Activated CD4-positive, alpha-beta T cell treated with anti-CD3 and anti-CD28 coated beads, Interleukin-2, amount 10 ng/mL, durations not matched to agents 7 days and 5 days (primary cell): ENCODE results near the gene ERCC3. TPM values are rescaled to one million over a fixed set of nuclear protein-coding genes. Genes with fewer than 3 reads are reported as not detected.
"Not testable (repeated sequence)": the region's sequence is repeated elsewhere in the genome, so short reads cannot be mapped to it uniquely, and the experiment has no call there.

Experiments used
- CTCF ChIA-PET: fragments of 350-600 bp; sonication (Branson Sonifier 250); formaldehyde crosslinking; loops from one replicate; lab custom pipeline; 2021; ENCODE audit warnings: antibody characterized with exemption; lab: Charles Lee
- POLR2A ChIA-PET: fragments of 350-600 bp; sonication (Branson Sonifier 250); formaldehyde crosslinking; loops from one replicate; lab custom pipeline; 2021; ENCODE audit warnings: antibody characterized with exemption; lab: Charles Lee
- DNase-seq: peaks from one replicate; pipeline ENCODE4 v3.0.0-alpha.2; 2020
- H3K27ac Mint-ChIP-seq: one replicate; pipeline ENCODE4 v1.8.0; 2021; ENCODE audit warnings: mild to moderate bottlenecking, moderate library complexity, mixed read lengths
- H3K27me3 Mint-ChIP-seq: one replicate; pipeline ENCODE4 v1.8.0; 2021; ENCODE audit warnings: mixed read lengths
- H3K36me3 Mint-ChIP-seq: one replicate; pipeline ENCODE4 v1.8.0; 2021; ENCODE audit warnings: low read depth, mixed read lengths
- H3K4me1 Mint-ChIP-seq: one replicate; pipeline ENCODE4 v1.8.0; 2021; ENCODE audit warnings: mixed read lengths
- H3K4me3 Mint-ChIP-seq: one replicate; pipeline ENCODE4 v1.8.0; 2021; ENCODE audit warnings: mild to moderate bottlenecking, moderate library complexity, mixed read lengths
- H3K9me3 Mint-ChIP-seq: one replicate; pipeline ENCODE4 v1.8.0; 2021; ENCODE audit warnings: mixed read lengths
- total RNA-seq, 2 experiments: library from RNA; stranded (reverse); gene quantifications; one replicate each; pipeline ENCODE4 v1.2.3, GENCODE V29; 2021

Gene ERCC3
- total RNA-seq, 2 experiments from 2014 or later, result 52.1 to 53.3 TPM

DNA sequence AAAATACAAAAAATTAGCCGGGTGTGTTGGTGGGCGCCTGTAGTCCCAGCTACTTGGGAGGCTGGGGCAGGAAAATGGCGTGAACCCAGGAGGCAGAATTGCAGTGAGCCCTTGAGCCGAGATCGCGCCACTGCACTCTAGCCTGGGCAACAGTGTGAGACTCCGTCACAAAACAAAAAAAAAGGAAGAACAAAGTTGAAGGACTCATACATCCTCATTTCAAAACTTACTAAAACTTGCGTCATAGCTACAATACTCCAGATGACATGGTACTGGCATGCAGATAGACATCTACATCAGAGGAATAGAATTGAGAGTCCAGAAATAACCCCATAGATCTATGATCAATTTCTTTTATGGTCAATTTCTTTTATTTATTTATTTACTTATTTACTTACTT lies 60.2 kb downstream of the ERCC3 start:
- no peak for DNase-seq
- ChIA-PET POLR2A (no interaction called here), CTCF (no interaction called here)
- no peaks in the 10 kb centered on the region for H3K27me3 Mint-ChIP-seq
- no peaks in the 10 kb centered on the region for H3K36me3 Mint-ChIP-seq
- peaks cover 9% of the 10 kb centered on the region for H3K9me3 Mint-ChIP-seq
- H3K4me1 Mint-ChIP-seq, result no peaks in the 10 kb centered on the region
- no peak overlapping the region for H3K27ac Mint-ChIP-seq
- H3K4me3 Mint-ChIP-seq, result no peak overlapping the region

DNA sequence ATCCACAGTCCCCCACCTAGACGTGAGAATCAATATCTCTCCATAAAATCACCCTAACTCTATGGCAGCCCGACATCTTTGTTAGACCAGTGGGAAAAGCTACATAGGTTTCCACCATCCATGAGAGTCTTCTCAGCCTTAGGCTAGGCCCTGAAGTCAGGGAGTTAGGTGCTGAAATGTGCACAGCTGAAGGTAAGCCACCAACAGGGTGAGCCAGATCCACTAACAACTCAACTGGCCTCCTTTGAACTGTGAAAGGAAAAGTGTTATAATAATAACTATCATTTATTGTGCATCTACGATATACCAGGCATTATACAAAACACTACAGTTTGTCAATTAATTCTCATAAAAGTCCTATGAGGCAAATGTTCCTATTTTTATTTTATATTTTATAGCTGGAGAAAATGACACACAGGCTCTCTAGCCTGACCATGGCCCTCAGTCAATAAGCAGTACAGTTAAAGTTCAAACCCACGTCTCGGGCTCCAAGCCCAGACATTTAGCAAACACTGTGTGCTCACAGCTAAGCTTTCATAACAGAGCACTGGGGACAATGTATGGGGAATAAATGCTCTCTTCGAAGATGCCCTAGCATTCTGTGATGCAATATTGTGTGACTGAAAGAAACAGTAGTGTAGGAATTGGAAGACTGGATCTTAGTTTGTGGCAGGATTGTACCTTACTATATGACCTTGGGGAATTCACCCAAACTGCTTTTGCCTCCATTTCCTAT lies 62.6 kb downstream of the ERCC3 start:
- no peak for DNase-seq
- H3K4me1 Mint-ChIP-seq, result peaks cover 3% of the 10 kb centered on the region
- no peak overlapping the region for H3K27ac Mint-ChIP-seq
- ChIA-PET CTCF (interaction anchor here (0.6 kb wide), 1 partner anchor 59 kb away, joined by 3 read pairs; no protein-coding TSS in a partner anchor), POLR2A (no interaction called here)
- H3K36me3 Mint-ChIP-seq, result no peaks in the 10 kb centered on the region
- H3K4me3 Mint-ChIP-seq, result no peak overlapping the region
- peaks cover 3% of the 10 kb centered on the region for H3K9me3 Mint-ChIP-seq
- peaks cover 7% of the 10 kb centered on the region for H3K27me3 Mint-ChIP-seq

DNA sequence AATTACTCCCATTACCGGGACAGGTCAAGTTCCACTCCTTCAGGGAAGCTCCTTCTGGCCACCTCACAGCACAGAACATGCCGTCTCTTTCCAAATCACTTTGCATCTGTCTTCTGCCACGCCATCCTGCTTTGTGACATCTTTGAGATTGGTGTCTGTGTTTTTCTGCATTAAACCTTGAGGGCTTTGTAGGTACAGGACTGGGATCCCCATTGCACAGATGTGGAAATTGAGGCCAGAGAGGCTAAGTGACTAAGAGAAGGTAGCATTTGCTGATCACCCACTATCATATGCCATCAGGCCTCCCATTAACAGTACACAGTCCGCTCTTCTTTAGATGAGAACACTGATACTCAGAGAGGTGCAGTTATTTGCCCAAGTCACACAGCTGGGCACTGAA lies 64.4 kb downstream of the ERCC3 start:
- Mint-ChIP-seq H3K9me3 (peaks cover 3% of the 10 kb centered on the region), H3K27ac (no peak overlapping the region), H3K4me3 (no peak overlapping the region), H3K36me3 (no peaks in the 10 kb centered on the region), H3K27me3 (peaks cover 23% of the 10 kb centered on the region), H3K4me1 (peaks cover 5% of the 10 kb centered on the region)
- ChIA-PET CTCF (no interaction called here), POLR2A (no interaction called here)
- DNase-seq, result no peak

DNA sequence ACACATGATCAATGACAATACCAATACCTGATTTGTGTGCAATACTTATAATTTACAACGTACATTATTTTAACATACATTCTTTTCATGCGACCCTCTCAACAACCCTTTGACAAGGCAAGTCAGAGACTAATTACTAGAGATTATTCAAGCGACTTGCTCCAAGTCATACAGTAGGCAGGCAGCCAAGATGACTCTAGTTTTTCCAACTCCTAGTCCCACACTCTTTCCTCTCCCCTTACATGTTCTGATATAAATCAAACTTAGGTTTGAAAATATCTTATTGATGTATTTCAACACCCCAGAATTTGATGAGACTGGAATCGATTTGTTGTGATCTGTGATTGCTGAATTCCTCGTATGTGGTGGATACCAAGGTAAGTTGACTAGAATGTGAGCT lies 65.8 kb downstream of the ERCC3 start:
- H3K27ac Mint-ChIP-seq, result no peak overlapping the region
- CTCF ChIA-PET, result no interaction called here

DNA sequence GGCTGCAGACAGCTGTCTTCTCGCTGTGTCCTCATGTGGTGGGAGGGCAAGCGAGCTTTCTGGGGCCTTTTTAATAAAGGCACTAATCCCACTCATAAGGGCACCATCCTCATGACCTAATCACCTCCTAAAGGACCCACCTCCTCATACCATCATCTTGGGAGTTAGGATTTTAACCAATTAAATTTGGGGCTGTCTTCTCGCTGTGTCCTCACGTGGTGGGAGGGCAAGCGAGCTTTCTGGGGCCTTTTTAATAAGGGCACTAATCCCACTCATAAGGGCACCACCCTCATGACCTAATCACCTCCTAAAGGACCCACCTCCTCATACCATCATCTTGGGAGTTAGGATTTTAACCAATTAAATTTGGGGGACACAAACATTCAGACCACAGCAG lies 66.7 kb downstream of the ERCC3 start:
- H3K27me3 Mint-ChIP-seq, result peaks cover 36% of the 10 kb centered on the region
- H3K36me3 Mint-ChIP-seq, POLR2A ChIA-PET, H3K9me3 Mint-ChIP-seq, DNase-seq, H3K4me3 Mint-ChIP-seq, H3K4me1 Mint-ChIP-seq, H3K27ac Mint-ChIP-seq: not testable (repeated sequence)
- CTCF ChIA-PET, result interaction anchor here (0.7 kb wide), 1 partner anchor 34 kb away, joined by 3 read pairs; no protein-coding TSS in a partner anchor

More for the DNA sequence above, 65.8 kb downstream of the ERCC3 start:
- Mint-ChIP-seq H3K4me1 (peaks cover 5% of the 10 kb centered on the region), H3K4me3 (no peak overlapping the region), H3K9me3 (peaks cover 3% of the 10 kb centered on the region), H3K36me3 (no peaks in the 10 kb centered on the region), H3K27me3 (peaks cover 32% of the 10 kb centered on the region)
- POLR2A ChIA-PET, result no interaction called here
- no peak for DNase-seq

DNA sequence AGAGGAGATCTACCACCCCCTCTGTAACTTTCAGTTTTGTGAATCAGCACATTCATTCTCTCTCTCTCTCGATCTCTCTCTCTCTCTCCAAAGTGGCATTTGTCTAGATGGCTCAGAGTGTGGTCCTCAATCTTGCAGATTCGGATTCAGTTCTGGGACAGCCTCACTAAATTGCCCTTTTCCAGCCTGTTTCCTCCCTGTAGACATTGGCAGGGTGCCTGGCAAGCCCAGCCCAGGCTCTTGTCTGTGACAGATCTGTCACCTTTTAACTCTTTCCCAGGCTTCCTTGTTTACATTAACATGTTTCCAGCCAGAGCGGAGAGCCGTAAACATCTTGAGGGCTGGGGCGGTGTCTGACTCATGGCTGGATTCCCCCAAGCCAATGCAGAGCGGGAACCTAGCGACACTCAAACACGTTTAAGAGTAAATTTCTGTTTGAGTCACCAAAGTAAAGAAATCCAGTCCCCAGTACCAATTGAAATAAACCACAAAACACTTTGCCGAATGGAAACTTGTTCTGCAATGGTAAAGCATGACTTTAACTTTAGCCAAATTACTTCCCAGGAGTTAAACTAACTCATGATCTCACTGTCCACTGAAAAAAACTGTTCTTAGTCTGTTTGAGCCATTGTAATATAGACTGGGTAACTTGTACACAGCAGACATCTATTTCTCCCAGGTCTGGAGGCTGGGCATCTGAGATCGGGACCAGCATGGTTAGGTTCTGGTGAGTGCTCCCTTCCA lies 67.3 kb downstream of the ERCC3 start:
- peak overlapping the region; percentile 37 for H3K4me3 Mint-ChIP-seq
- H3K36me3 Mint-ChIP-seq, result no peaks in the 10 kb centered on the region
- DNase-seq, result peak; percentile 17
- peaks cover 5% of the 10 kb centered on the region for H3K4me1 Mint-ChIP-seq
- H3K9me3 Mint-ChIP-seq, result peaks cover 3% of the 10 kb centered on the region
- H3K27ac Mint-ChIP-seq, result no peak overlapping the region
- H3K27me3 Mint-ChIP-seq, result peaks cover 36% of the 10 kb centered on the region
- CTCF ChIA-PET, result no interaction called here
- POLR2A ChIA-PET, result no interaction called here

DNA sequence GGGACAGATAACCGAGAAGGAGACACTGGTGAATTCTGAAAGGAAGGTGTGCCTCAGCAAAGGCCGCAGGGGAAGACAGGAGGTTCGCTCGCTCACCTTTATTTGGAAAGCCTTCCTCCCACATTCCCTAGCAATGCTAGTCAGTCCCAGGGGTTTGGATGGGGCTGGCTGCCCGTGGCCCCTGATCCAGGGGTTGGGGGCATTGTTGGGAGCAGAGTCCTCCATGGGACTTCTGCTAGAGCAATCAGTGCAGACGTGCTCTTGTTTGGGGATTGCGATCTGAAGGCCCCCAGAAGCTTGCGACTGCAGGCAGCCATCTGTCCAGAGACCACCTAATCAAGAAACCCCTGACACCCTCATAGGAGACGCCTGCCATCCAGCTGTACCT lies 67.8 kb downstream of the ERCC3 start:
- POLR2A ChIA-PET, result no interaction called here
- CTCF ChIA-PET, result no interaction called here
- H3K27ac Mint-ChIP-seq, result no peak overlapping the region
- H3K4me3 Mint-ChIP-seq, result no peak overlapping the region
- H3K9me3 Mint-ChIP-seq, result peaks cover 3% of the 10 kb centered on the region
- H3K27me3 Mint-ChIP-seq, result peaks cover 36% of the 10 kb centered on the region
- H3K36me3 Mint-ChIP-seq, result no peaks in the 10 kb centered on the region
- DNase-seq, result no peak
- peaks cover 5% of the 10 kb centered on the region for H3K4me1 Mint-ChIP-seq

DNA sequence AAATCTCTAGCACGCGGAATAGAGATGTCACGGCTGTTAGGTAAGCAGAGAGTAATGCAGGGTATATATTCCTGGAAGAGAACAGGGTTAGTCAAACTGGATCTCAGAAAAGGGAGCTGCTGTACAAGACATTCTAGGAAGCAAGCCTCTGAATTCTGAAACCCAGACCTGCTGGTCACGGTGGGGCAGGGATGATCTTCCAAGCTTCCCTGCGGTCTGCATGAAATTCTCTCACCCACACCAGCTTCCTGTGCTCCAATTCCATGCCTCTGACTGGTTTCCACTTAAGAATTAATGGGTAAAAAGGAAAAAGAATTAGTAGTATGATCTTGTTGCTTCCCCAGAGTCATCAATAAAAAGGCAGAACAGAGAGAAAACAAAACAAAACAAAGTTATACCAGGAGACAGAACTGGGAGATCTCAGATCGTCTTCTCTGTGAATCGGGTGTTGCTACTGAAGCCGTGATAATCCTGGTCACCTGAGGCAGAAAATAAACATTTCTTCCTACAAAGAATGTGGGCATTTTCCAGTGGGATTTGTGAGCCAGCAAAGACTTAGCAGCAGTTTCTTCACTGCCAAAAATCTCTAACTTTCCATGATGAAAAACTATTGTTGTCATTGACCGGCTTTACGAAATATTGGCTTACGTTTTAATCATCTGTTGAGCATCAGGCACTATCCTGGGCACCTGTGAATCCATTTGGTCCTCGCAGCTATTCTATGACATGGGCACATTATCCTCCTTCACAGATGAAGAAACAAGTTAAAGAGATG lies 68.6 kb downstream of the ERCC3 start:
- peaks cover 3% of the 10 kb centered on the region for H3K9me3 Mint-ChIP-seq
- CTCF ChIA-PET, result no interaction called here
- peaks cover 3% of the 10 kb centered on the region for H3K36me3 Mint-ChIP-seq
- POLR2A ChIA-PET, result no interaction called here
- H3K27ac Mint-ChIP-seq, result no peak overlapping the region
- peaks cover 9% of the 10 kb centered on the region for H3K4me1 Mint-ChIP-seq
- no peak overlapping the region for H3K4me3 Mint-ChIP-seq
- peaks cover 44% of the 10 kb centered on the region for H3K27me3 Mint-ChIP-seq
- no peak for DNase-seq

DNA sequence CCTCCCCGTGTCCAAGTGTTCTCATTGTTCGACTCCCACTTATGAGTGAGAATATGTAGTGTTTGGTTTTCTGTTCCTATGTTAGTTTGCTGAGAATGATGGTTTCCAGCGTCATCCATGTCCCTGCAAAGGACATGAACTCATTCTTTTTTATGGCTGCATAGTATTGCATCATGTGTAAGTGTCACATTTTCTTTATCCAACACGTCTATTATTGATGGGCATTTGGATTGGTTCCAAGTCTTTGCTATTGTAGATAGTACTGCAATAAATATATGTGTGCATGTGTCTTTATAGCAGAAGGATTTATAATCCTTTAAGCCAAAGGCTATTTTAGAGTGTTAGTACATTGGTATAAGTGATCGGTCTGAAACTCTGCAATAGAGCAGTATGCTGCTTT lies 69.8 kb downstream of the ERCC3 start:
- H3K4me3 Mint-ChIP-seq, DNase-seq, H3K27ac Mint-ChIP-seq, POLR2A ChIA-PET, H3K36me3 Mint-ChIP-seq, H3K9me3 Mint-ChIP-seq, CTCF ChIA-PET: not testable (repeated sequence)
- Mint-ChIP-seq H3K27me3 (peaks cover 52% of the 10 kb centered on the region), H3K4me1 (peaks cover 12% of the 10 kb centered on the region)

DNA sequence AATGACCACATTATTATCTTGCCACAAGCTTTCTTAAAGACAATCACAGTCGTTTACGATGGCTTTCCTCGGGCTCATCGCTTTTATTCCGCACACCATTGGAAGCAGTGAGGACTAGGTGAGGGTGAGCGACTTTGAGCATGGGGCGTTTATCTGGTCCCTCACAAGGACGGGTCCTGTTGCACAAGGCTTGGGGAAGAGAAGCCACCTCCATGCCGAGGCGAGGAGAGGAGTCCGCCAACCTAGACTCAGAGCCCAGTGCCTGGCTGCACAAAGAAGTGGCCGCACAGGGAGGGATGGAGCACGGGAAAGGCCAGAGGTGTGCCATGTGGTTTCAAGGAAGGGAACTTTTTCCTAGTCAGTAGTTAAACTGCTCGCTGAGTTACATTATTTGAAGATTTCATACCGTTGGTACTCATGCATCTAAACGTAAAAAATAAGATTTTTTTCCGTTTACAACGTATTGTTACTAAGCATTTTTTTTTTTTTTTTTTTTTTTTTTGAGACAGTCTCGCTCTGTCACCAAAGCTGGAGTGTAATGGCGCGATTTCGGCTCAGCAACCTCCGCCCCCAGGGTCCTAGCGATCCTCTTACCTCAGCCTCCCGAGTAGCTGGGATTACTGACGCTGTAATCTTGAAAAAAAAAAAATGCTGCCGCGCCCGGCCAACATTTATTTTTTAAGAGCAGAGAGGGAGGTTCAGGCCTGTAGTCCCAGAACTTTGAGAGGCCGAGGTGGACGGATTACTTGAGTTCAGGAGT lies 73.0 kb downstream of the ERCC3 start:
- no peak for DNase-seq
- no peaks in the 10 kb centered on the region for H3K9me3 Mint-ChIP-seq
- peaks cover 3% of the 10 kb centered on the region for H3K36me3 Mint-ChIP-seq
- CTCF ChIA-PET, result interaction anchor here (0.5 to 0.7 kb wide), 3 partner anchors 34 to 949 kb away, joined by 3 to 6 read pairs (median 4); no protein-coding TSS in a partner anchor
- H3K27me3 Mint-ChIP-seq, result peaks cover 72% of the 10 kb centered on the region
- no peak overlapping the region for H3K27ac Mint-ChIP-seq
- peaks cover 12% of the 10 kb centered on the region for H3K4me1 Mint-ChIP-seq
- H3K4me3 Mint-ChIP-seq, result peak overlapping the region; percentile 58
- POLR2A ChIA-PET, result no interaction called here

DNA sequence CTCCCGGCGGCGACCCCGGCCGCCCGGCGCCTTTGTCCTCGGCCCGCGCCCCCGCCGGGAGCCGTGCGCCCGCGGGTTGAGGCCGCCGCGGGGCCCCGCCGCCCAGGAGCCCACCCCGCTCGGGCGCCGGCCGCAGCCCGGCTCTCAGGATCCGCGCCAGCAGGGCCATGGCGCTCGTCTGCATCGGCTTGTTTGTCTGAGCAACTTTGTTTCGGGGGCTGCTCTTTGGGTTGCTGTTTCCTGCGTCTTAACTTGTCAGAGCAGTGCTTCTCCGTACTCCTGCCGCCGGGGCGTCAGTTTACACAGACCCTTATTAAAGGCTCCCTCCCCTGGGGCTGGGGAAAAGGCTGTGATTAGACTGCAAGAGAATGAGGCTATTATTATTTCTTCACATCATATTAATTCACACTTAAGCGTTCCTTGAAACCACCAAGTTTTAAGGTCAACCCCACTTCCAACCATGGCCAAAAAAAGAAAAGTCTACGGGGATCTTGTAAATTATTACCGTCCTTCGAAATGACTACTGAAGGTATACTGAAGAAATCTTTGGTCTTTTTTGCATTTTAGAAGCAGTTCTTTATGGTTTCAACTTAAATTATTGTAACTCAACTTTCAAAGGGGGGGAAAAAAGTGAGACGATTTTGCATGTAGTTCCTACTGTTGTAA lies 73.7 kb downstream of the ERCC3 start, which contains the start of gene CYP27C1:
Gene CYP27C1 (minus strand): TSS at position 198 of the 666 bp plus-strand sequence. CDS start 29 bp downstream, at position 169.
- peak within 1 kb of the TSS; percentile 58 for H3K4me3 Mint-ChIP-seq
- H3K36me3 Mint-ChIP-seq, result peaks cover 3% of the 10 kb centered on the region
- peaks cover 69% of the 10 kb centered on the region for H3K27me3 Mint-ChIP-seq
- ChIA-PET POLR2A (no interaction called here), CTCF (no interaction called here)
- H3K27ac Mint-ChIP-seq, result no peak within 1 kb of the TSS
- H3K4me1 Mint-ChIP-seq, result peaks cover 10% of the 10 kb centered on the region
- no peak for DNase-seq
- H3K9me3 Mint-ChIP-seq, result no peaks in the 10 kb centered on the region
